ENCODE results near the gene TMEM100.

DNA sequence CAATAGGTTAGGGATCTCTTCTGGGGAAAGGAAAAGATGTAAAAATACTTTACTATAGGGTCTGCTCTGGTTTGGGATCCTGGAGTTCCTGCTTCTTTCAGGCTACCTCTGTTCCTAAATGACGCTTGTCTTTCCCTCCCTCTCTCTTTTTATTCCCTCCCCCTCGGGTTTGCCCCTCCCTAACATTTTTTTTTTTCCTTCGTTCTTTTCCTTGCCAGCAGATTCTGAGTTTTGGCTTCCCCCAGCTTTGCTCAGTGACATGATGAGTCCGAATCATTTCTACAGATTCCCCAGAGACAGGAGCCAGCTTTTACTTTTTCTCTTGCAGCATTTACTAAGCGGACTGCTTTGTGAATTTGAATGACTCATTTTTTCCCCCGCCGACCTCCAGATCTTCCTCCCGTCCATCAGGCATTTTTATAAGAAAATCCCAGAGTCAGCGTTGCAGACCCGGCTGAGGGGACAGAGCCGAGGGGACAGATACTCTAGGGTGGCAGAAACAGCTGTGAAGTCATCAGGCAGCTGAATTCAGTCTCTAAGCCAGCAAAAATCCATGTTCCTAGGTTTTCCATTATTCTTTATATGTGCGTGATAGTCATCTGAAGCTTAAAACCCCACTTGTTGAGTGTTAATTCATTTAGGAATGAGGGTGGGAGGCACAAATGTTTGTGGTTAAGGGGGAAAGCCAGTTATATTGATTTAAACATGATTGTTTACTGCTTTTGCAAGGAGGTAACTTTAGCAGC, at the start of gene TMEM100:
- TF ChIP-seq POLR2A (IDR thresholded peaks at IDR 0.05; ENCODE audit: low read length) (no peak), GATA1 (IDR thresholded peaks at IDR 0.05; ENCODE audit: low read depth, low read length) (no peak)

Data from erythroblast (primary cell).